CD4-positive, alpha-beta T cell (primary cell): ENCODE measurements around the gene MAST2. TPM values are rescaled to one million over a fixed set of nuclear protein-coding genes. Genes with fewer than 3 reads are reported as not detected.

ENCODE experiments used
- ATAC-seq: fragments of 200-7000 bp; cut with Tn5 transposase; one replicate; pipeline ENCODE4 v1.10.0; 2022; ENCODE audit warnings: mild to moderate bottlenecking; ENCODE audit not compliant: poor library complexity
- CTCF ChIA-PET: fragments of 350-600 bp; sonication (Branson Sonifier 250); formaldehyde crosslinking; loops from one replicate; lab custom pipeline; 2021; ENCODE audit warnings: antibody characterized with exemption, inconsistent platforms; lab: Charles Lee
- POLR2A ChIA-PET: fragments of 350-600 bp; sonication (Branson Sonifier 250); formaldehyde crosslinking; loops from one replicate; lab custom pipeline; 2021; ENCODE audit warnings: antibody characterized with exemption, inconsistent platforms; lab: Charles Lee
- DNase-seq, 14 experiments: peaks; one replicate each; pipeline ENCODE4 v3.0.0-alpha.2; 2013 to 2020; ENCODE audit warnings: mixed read lengths in 2 of 14
- H3K27ac ChIP-seq, 2 donors: one replicate each; pipeline versions ENCODE4 v1.5.1 to v1.7.0; 2013; ENCODE audit warnings: low read length in 2 of 2, low read depth in 1 of 2, mild to moderate bottlenecking in 1 of 2
- H3K27me3 ChIP-seq, 2 experiments: 1 replicate in 1 of 2; 2 replicates in 1 of 2; pipeline versions ENCODE4 v1.6.1 to v1.7.0; 2013; ENCODE audit warnings: low read length in 2 of 2, control low read depth in 1 of 2, mild to moderate bottlenecking in 1 of 2, moderate library complexity in 1 of 2; ENCODE audit not compliant: insufficient read depth in 2 of 2, control insufficient read depth in 1 of 2
- H3K36me3 ChIP-seq: one replicate; pipeline ENCODE4 v1.6.1; 2013; ENCODE audit warnings: low read length, control low read depth; ENCODE audit not compliant: insufficient read depth
- H3K4me1 ChIP-seq: one replicate; pipeline ENCODE4 v1.6.1; 2013; ENCODE audit warnings: low read length, control low read depth; ENCODE audit not compliant: insufficient read depth
- H3K4me3 ChIP-seq: one replicate; pipeline ENCODE4 v1.5.1; 2013; ENCODE audit warnings: mild to moderate bottlenecking, low read length, moderate library complexity
- H3K9me3 ChIP-seq, 2 experiments: 1 replicate in 1 of 2; 2 replicates in 1 of 2; pipeline versions ENCODE4 v1.6.1 to v1.7.0; 2013; ENCODE audit warnings: low read length in 2 of 2, mild to moderate bottlenecking in 2 of 2, control low read depth in 1 of 2, moderate library complexity in 1 of 2; ENCODE audit not compliant: control insufficient read depth in 1 of 2, insufficient read depth in 1 of 2
- H3K27ac Mint-ChIP-seq: one replicate; pipeline ENCODE4 v1.8.0; 2020; ENCODE audit warnings: mixed read lengths
- H3K27me3 Mint-ChIP-seq: one replicate; pipeline ENCODE4 v1.8.0; 2021; ENCODE audit warnings: mixed read lengths
- H3K36me3 Mint-ChIP-seq: one replicate; pipeline ENCODE4 v1.8.0; 2021; ENCODE audit warnings: low read depth, mixed read lengths
- H3K4me1 Mint-ChIP-seq: one replicate; pipeline ENCODE4 v1.8.0; 2021; ENCODE audit warnings: low read depth, mixed read lengths
- H3K4me3 Mint-ChIP-seq: one replicate; pipeline ENCODE4 v1.8.0; 2020; ENCODE audit warnings: mild to moderate bottlenecking, mixed read lengths
- H3K9me3 Mint-ChIP-seq: one replicate; pipeline ENCODE4 v1.8.0; 2020; ENCODE audit warnings: mixed read lengths
- intact Hi-C, 2 experiments: fragments of 100-400 bp; cut with DNase I in 1 of 2; cut with micrococcal nuclease in 1 of 2; formaldehyde crosslinking; loops; one replicate each; pipeline versions ENCODE4 v1.15.1 to v1.9.0; 2023 to 2025; cut with DNase I, micrococcal nuclease
- total RNA-seq, 174 experiments: library from RNA in 2 of 174; stranded (reverse) in 2 of 174; gene quantifications; one replicate each; pipeline ENCODE4 v1.2.3 and lab custom pipeline; 2021 to 2026
- TF ChIP-seq, protein P1 (sequence below): fragments of 200-600 bp; IDR thresholded peaks from one replicate; pipeline ENCODE4 v1.8.0; 2022; ENCODE audit warnings: antibody characterized with exemption, mild to moderate bottlenecking

The MAST2 gene
- total RNA-seq, 2 experiments from 2014 or later, result 5.7 to 6.5 TPM

- H3K36me3 Mint-ChIP-seq, result no peaks in the 10 kb centered on the region
- Histone ChIP-seq H3K36me3 (no peaks in the 10 kb centered on the region), H3K27ac (no peak overlapping the region), H3K9me3 (no peaks in the 10 kb centered on the region), H3K4me1 (no peaks in the 10 kb centered on the region), H3K4me3 (no peak overlapping the region), H3K27me3 (no peaks in the 10 kb centered on the region)
- ChIA-PET CTCF (no interaction called here), POLR2A (no interaction called here)
- ATAC-seq, result no peak
- H3K4me3 Mint-ChIP-seq, result no peak overlapping the region
- intact Hi-C loops, result no loop called here
- H3K27me3 Mint-ChIP-seq, result no peaks in the 10 kb centered on the region
- no peaks in the 10 kb centered on the region for H3K9me3 Mint-ChIP-seq
- H3K4me1 Mint-ChIP-seq, result no peaks in the 10 kb centered on the region
- TF ChIP-seq, protein P1, sequence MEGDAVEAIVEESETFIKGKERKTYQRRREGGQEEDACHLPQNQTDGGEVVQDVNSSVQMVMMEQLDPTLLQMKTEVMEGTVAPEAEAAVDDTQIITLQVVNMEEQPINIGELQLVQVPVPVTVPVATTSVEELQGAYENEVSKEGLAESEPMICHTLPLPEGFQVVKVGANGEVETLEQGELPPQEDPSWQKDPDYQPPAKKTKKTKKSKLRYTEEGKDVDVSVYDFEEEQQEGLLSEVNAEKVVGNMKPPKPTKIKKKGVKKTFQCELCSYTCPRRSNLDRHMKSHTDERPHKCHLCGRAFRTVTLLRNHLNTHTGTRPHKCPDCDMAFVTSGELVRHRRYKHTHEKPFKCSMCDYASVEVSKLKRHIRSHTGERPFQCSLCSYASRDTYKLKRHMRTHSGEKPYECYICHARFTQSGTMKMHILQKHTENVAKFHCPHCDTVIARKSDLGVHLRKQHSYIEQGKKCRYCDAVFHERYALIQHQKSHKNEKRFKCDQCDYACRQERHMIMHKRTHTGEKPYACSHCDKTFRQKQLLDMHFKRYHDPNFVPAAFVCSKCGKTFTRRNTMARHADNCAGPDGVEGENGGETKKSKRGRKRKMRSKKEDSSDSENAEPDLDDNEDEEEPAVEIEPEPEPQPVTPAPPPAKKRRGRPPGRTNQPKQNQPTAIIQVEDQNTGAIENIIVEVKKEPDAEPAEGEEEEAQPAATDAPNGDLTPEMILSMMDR, result no peak
- DNase-seq, result no peak
- H3K27ac Mint-ChIP-seq, result no peak overlapping the region
Observed at GRCh38 chr1:45894331-45894730, 90.9 kb downstream of the MAST2 start.

GRCh38 chr1:45894921-45895320 is 91.5 kb downstream of the MAST2 start:
- no peak for DNase-seq
- Histone ChIP-seq H3K27ac (no peak overlapping the region), H3K36me3 (no peaks in the 10 kb centered on the region), H3K4me3 (no peak overlapping the region), H3K4me1 (no peaks in the 10 kb centered on the region), H3K27me3 (no peaks in the 10 kb centered on the region), H3K9me3 (no peaks in the 10 kb centered on the region)
- H3K27ac Mint-ChIP-seq, result no peak overlapping the region
- no peak for ATAC-seq
- TF ChIP-seq, protein P1, result no peak
- POLR2A ChIA-PET, result no interaction called here
- no peak overlapping the region for H3K4me3 Mint-ChIP-seq
- CTCF ChIA-PET, result interaction anchor here (0.6 kb wide), 1 partner anchor 302 kb away, joined by 3 read pairs; no protein-coding TSS in a partner anchor
- no peaks in the 10 kb centered on the region for H3K36me3 Mint-ChIP-seq
- no peaks in the 10 kb centered on the region for H3K27me3 Mint-ChIP-seq
- H3K9me3 Mint-ChIP-seq, result no peaks in the 10 kb centered on the region
- intact Hi-C loops, result no loop called here
- no peaks in the 10 kb centered on the region for H3K4me1 Mint-ChIP-seq

DNA sequence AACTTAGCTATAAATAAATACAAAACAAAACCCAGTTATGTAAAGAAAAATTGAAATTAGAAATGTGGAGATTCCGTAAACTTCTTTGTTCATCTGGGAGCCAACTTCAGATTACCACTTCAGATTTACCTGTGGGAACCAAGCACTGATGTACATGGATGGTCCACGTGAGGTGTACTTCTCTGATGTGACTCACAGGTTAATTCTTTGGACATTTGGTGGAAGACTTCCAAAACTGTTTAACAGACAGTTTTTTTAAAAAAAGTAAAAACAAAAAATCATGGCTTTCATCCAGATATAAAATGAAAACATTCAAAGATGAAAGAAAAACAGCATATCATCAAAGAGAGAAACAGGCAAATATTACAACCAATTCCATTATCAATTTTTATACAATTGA is 92.0 kb downstream of the MAST2 start:
- no peaks in the 10 kb centered on the region for H3K4me1 Mint-ChIP-seq
- H3K9me3 Mint-ChIP-seq, result no peaks in the 10 kb centered on the region
- Histone ChIP-seq H3K27ac (no peak overlapping the region), H3K27me3 (no peaks in the 10 kb centered on the region), H3K4me1 (no peaks in the 10 kb centered on the region), H3K9me3 (no peaks in the 10 kb centered on the region), H3K4me3 (no peak overlapping the region), H3K36me3 (no peaks in the 10 kb centered on the region)
- no peaks in the 10 kb centered on the region for H3K27me3 Mint-ChIP-seq
- DNase-seq (no peak), ATAC-seq (no peak)
- intact Hi-C loops, result no loop called here
- POLR2A ChIA-PET, result interaction anchor here (0.6 kb wide), 1 partner anchor 169 kb away, joined by 3 read pairs; no protein-coding TSS in a partner anchor
- no peaks in the 10 kb centered on the region for H3K36me3 Mint-ChIP-seq
- H3K4me3 Mint-ChIP-seq, result no peak overlapping the region
- TF ChIP-seq, protein P1, result no peak
- CTCF ChIA-PET, result interaction anchor here (0.6 kb wide), 1 partner anchor 302 kb away, joined by 3 read pairs; no protein-coding TSS in a partner anchor
- no peak overlapping the region for H3K27ac Mint-ChIP-seq
